Measurements from ENCODE around the gene COL20A1.

Gene COL20A1

GRCh38 chr20:63362436-63363009, 69.5 kb downstream of the COL20A1 start:
- no peaks in the 10 kb centered on the region for H3K36me3 ChIP-seq (ENCODE audit: control insufficient read depth, insufficient read depth, low read length)
- peaks cover 2% of the 10 kb centered on the region; the same call in 1 of the 2 replicates for H3K27me3 ChIP-seq (replicated peaks; ENCODE audit: control insufficient read depth, insufficient read depth, low read length)
- DNase-seq (ENCODE audit: extremely low read depth, insufficient read length): no peak
- no peak for TF ChIP-seq CTCF (IDR thresholded peaks at IDR 0.05; ENCODE audit: insufficient read depth, low read length, poor library complexity, severe bottlenecking)
- H3K4me3 ChIP-seq (replicated peaks; ENCODE audit: low read depth, low read length): no peak overlapping the region

GRCh38 chr20:63363013-63363957, 70.3 kb downstream of the COL20A1 start:
- Histone ChIP-seq H3K4me3 (replicated peaks; ENCODE audit: low read depth, low read length) (no peak overlapping the region), H3K27me3 (replicated peaks; ENCODE audit: control insufficient read depth, insufficient read depth, low read length) (peaks cover 2% of the 10 kb centered on the region; the same call in 1 of the 2 replicates), H3K36me3 (ENCODE audit: control insufficient read depth, insufficient read depth, low read length) (no peaks in the 10 kb centered on the region)
- TF ChIP-seq CTCF (IDR thresholded peaks at IDR 0.05; ENCODE audit: insufficient read depth, low read length, poor library complexity, severe bottlenecking): no peak
- no peak for DNase-seq (ENCODE audit: extremely low read depth, insufficient read length)

- no peaks in the 10 kb centered on the region for H3K36me3 ChIP-seq (ENCODE audit: control insufficient read depth, insufficient read depth, low read length)
- DNase-seq (ENCODE audit: extremely low read depth, insufficient read length): no peak
- H3K4me3 ChIP-seq (replicated peaks; ENCODE audit: low read depth, low read length): no peak overlapping the region
- peaks cover 2% of the 10 kb centered on the region; the same call in 1 of the 2 replicates for H3K27me3 ChIP-seq (replicated peaks; ENCODE audit: control insufficient read depth, insufficient read depth, low read length)
- no peak for TF ChIP-seq CTCF (IDR thresholded peaks at IDR 0.05; ENCODE audit: insufficient read depth, low read length, poor library complexity, severe bottlenecking)
These were observed 71.1 kb downstream of the COL20A1 start for GRCh38 chr20:63363981-63364561.

- no peaks in the 10 kb centered on the region for H3K36me3 ChIP-seq (ENCODE audit: control insufficient read depth, insufficient read depth, low read length)
- no peak for DNase-seq (ENCODE audit: extremely low read depth, insufficient read length)
- H3K4me3 ChIP-seq (replicated peaks; ENCODE audit: low read depth, low read length): no peak overlapping the region
- no peak for TF ChIP-seq CTCF (IDR thresholded peaks at IDR 0.05; ENCODE audit: insufficient read depth, low read length, poor library complexity, severe bottlenecking)
- peaks cover 2% of the 10 kb centered on the region; the same call in 1 of the 2 replicates for H3K27me3 ChIP-seq (replicated peaks; ENCODE audit: control insufficient read depth, insufficient read depth, low read length)
These were observed 72.0 kb downstream of the COL20A1 start for GRCh38 chr20:63364801-63365585.

- H3K27me3 ChIP-seq (replicated peaks; ENCODE audit: control insufficient read depth, insufficient read depth, low read length): peaks cover 2% of the 10 kb centered on the region; the same call in 1 of the 2 replicates
- no peak overlapping the region for H3K4me3 ChIP-seq (replicated peaks; ENCODE audit: low read depth, low read length)
- no peaks in the 10 kb centered on the region for H3K36me3 ChIP-seq (ENCODE audit: control insufficient read depth, insufficient read depth, low read length)
- no peak for TF ChIP-seq CTCF (IDR thresholded peaks at IDR 0.05; ENCODE audit: insufficient read depth, low read length, poor library complexity, severe bottlenecking)
- no peak for DNase-seq (ENCODE audit: extremely low read depth, insufficient read length)
These were observed 72.8 kb downstream of the COL20A1 start for GRCh38 chr20:63365601-63366389.
